SK-N-SH (cell line): ENCODE results near the gene MKX. TPM values are rescaled to one million over a fixed set of nuclear protein-coding genes. Genes with fewer than 3 reads are reported as not detected.
A peak's percentile ranks its signal among the peaks of the same experiment; 100 is the strongest.

Experiments
- CTCF ChIA-PET: fragments of 300-600, 350-600 bp; formaldehyde crosslinking; extraction: SDS; loops from one replicate; lab custom pipeline; 2021; lab: Yijun Ruan, JAX
- POLR2A ChIA-PET: fragments of 350-600 bp; sonication (Branson Sonifier 250); formaldehyde crosslinking; extraction: SDS; loops from one replicate; lab custom pipeline; 2020; ENCODE audit warnings: antibody characterized with exemption, inconsistent platforms; lab: Yijun Ruan, JAX
- DNase-seq: peaks from one replicate; pipeline ENCODE4 v3.0.0; 2012
- H2AFZ ChIP-seq: fragments of 200-600 bp; sonication (generic); 2 replicates; pipeline ENCODE4 v1.8.1; 2016; ENCODE audit warnings: antibody characterized with exemption, mild to moderate bottlenecking, low read depth
- H3F3A ChIP-seq: fragments of 200-600 bp; sonication (generic); replicated peaks from 2 replicates; pipeline ENCODE3; 2016; ENCODE audit warnings: antibody characterized with exemption, mild to moderate bottlenecking; ENCODE audit not compliant: insufficient read depth
- H3K27ac ChIP-seq, 2 experiments: fragments of 200-500 bp in 1 of 2; fragments of 200-600 bp in 1 of 2; sonication (Bioruptor generic) in 1 of 2; sonication (generic), shearing (Covaris generic) in 1 of 2; 2 replicates each; pipeline versions ENCODE4 v1.5.1 to v1.6.1; 2014 to 2016; ENCODE audit warnings: low read depth in 2 of 2, inconsistent platforms in 1 of 2, low read length in 1 of 2, mild to moderate bottlenecking in 1 of 2, mixed read lengths in 1 of 2
- H3K27me3 ChIP-seq: fragments of 200-600 bp; sonication (generic), shearing (Covaris generic); 2 replicates; pipeline ENCODE4 v1.6.1; 2016; ENCODE audit warnings: mixed run types; ENCODE audit not compliant: insufficient read depth
- H3K36me3 ChIP-seq, 2 experiments: fragments of 200-500 bp in 1 of 2; fragments of 200-600 bp in 1 of 2; sonication (Bioruptor generic) in 1 of 2; sonication (generic) in 1 of 2; replicated peaks in 1 of 2; 2 replicates each; pipeline versions ENCODE3 to v1.5.1; 2014 to 2016; ENCODE audit warnings: low read length in 1 of 2, mild to moderate bottlenecking in 1 of 2; ENCODE audit not compliant: insufficient read depth in 2 of 2, control insufficient read depth in 1 of 2
- H3K4me1 ChIP-seq, 2 experiments: fragments of 200-500 bp in 1 of 2; fragments of 200-600 bp in 1 of 2; sonication (Bioruptor generic) in 1 of 2; sonication (generic), shearing (Covaris generic) in 1 of 2; 2 replicates each; pipeline versions ENCODE4 v1.5.1 to v1.6.1; 2014 to 2016; ENCODE audit warnings: low read depth in 1 of 2, low read length in 1 of 2, mixed run types in 1 of 2; ENCODE audit not compliant: insufficient read depth in 2 of 2, control insufficient read depth in 1 of 2
- H3K4me2 ChIP-seq: fragments of 200-600 bp; sonication (generic), shearing (Covaris generic); 2 replicates; pipeline ENCODE4 v1.6.1; 2017; ENCODE audit warnings: mixed run types
- H3K4me3 ChIP-seq, 2 experiments: fragments of 200-500 bp in 1 of 2; fragments of 200-600 bp in 1 of 2; sonication (Bioruptor generic) in 1 of 2; sonication (generic), shearing (Covaris generic) in 1 of 2; 2 replicates each; pipeline versions ENCODE4 v1.5.1 to v1.8.1; 2014 to 2016; ENCODE audit warnings: low read depth in 2 of 2, inconsistent platforms in 1 of 2, low read length in 1 of 2, mild to moderate bottlenecking in 1 of 2, mixed read lengths in 1 of 2, moderate library complexity in 1 of 2
- H3K79me2 ChIP-seq: fragments of 200-600 bp; sonication (generic); 2 replicates; pipeline ENCODE4 v1.8.1; 2017; ENCODE audit warnings: mild to moderate bottlenecking; ENCODE audit not compliant: insufficient read depth
- H3K9ac ChIP-seq: fragments of 200-600 bp; sonication (generic); 2 replicates; pipeline ENCODE4 v1.6.1; 2017; ENCODE audit warnings: mixed run types
- H3K9me2 ChIP-seq: fragments of 200-600 bp; sonication (generic); 2 replicates; pipeline ENCODE4 v1.6.1; 2017; ENCODE audit warnings: mixed run types
- H3K9me3 ChIP-seq: fragments of 200-600 bp; sonication (generic); 2 replicates; pipeline ENCODE4 v1.6.1; 2017; ENCODE audit warnings: mixed run types, mild to moderate bottlenecking, moderate library complexity
- H4K20me1 ChIP-seq: fragments of 200-600 bp; sonication (generic); 2 replicates; pipeline ENCODE4 v1.6.1; 2017; ENCODE audit warnings: mild to moderate bottlenecking, mixed run types; ENCODE audit not compliant: insufficient read depth
- CHD2 ChIP-seq: fragments of 150-350 bp; IDR thresholded peaks from 2 replicates; pipeline ENCODE4 v1.6.1; 2018; ENCODE audit warnings: low read length; ENCODE audit not compliant: partially characterized antibody
- CTCF ChIP-seq: fragments of 200-600 bp; sonication (generic); IDR thresholded peaks from 2 replicates; pipeline ENCODE4 v1.6.1; 2017; ENCODE audit warnings: antibody characterized with exemption, mild to moderate bottlenecking, moderate library complexity
- FOSL2 ChIP-seq: IDR thresholded peaks from 2 replicates; pipeline ENCODE4 v1.4.0; 2012; ENCODE audit warnings: low read depth, mild to moderate bottlenecking, moderate library complexity, borderline replicate concordance
- FOXM1 ChIP-seq: IDR thresholded peaks from 2 replicates; pipeline ENCODE4 v1.4.0; 2012; ENCODE audit warnings: low read depth, mild to moderate bottlenecking
- IRF3 ChIP-seq: fragments of 150-350 bp; IDR thresholded peaks from 2 replicates; pipeline ENCODE4 v1.6.1; 2016; ENCODE audit warnings: mild to moderate bottlenecking, low read depth, low read length
- JUND ChIP-seq: IDR thresholded peaks from 2 replicates; pipeline ENCODE4 v1.4.0; 2012
- MAX ChIP-seq: IDR thresholded peaks from 2 replicates; pipeline ENCODE4 v1.4.0; 2012; ENCODE audit warnings: low read depth
- MEF2A ChIP-seq: IDR thresholded peaks from 2 replicates; pipeline ENCODE4 v1.4.0; 2012; ENCODE audit warnings: low read depth, borderline replicate concordance
- MXI1 ChIP-seq: IDR thresholded peaks from 2 replicates; pipeline ENCODE4 v1.6.1; 2012; ENCODE audit warnings: mild to moderate bottlenecking, low read depth, low read length, improper control_type of control experiment
- PBX3 ChIP-seq: IDR thresholded peaks from 2 replicates; pipeline ENCODE4; 2012
- RAD21 ChIP-seq: IDR thresholded peaks from 2 replicates; pipeline ENCODE4 v1.6.1; 2012; ENCODE audit warnings: mild to moderate bottlenecking, low read length
- RCOR1 ChIP-seq: fragments of 150-350 bp; IDR thresholded peaks from 2 replicates; pipeline ENCODE4 v1.6.1; 2017; ENCODE audit warnings: antibody characterized with exemption, low read length
- REST ChIP-seq: IDR thresholded peaks from 2 replicates; pipeline ENCODE4 v1.6.1; 2012; ENCODE audit warnings: mild to moderate bottlenecking, low read depth, low read length, moderate library complexity
- RXRA ChIP-seq: IDR thresholded peaks from 2 replicates; pipeline ENCODE4 v1.4.0; 2012; ENCODE audit warnings: low read depth, mild to moderate bottlenecking, borderline replicate concordance
- SIN3A ChIP-seq: IDR thresholded peaks from 2 replicates; pipeline ENCODE4 v1.6.1; 2012; ENCODE audit warnings: low read depth, mild to moderate bottlenecking, low read length, moderate library complexity, borderline replicate concordance
- SMC3 ChIP-seq: IDR thresholded peaks from 2 replicates; pipeline ENCODE4 v1.6.1; 2012; ENCODE audit warnings: low read depth, low read length, improper control_type of control experiment
- TCF12 ChIP-seq: IDR thresholded peaks from 2 replicates; pipeline ENCODE4 v1.4.0; 2012
- TEAD4 ChIP-seq: IDR thresholded peaks from 2 replicates; pipeline ENCODE4 v1.4.0; 2012; ENCODE audit warnings: mild to moderate bottlenecking, borderline replicate concordance; ENCODE audit not compliant: insufficient read depth
- WGBS: methylation state at CpG from one replicate; pipeline ENCODE4 v1.1.6; 2017; ENCODE audit warnings: low lambda C conversion rate; 5-methylcytosine and 5-hydroxymethylcytosine counted together
- polyA plus RNA-seq, 3 experiments: library from polyadenylated mRNA; depleted of rRNA; stranded (reverse); fragments of >200 nt; gene quantifications; 2 replicates each; pipeline ENCODE4 v1.2.3, GENCODE V29; 2012

MKX gene
- polyA plus RNA-seq, 1 of the 3 experiments (the other 2 are of a cell fraction), result not detected

GRCh38 chr10:27783660-27784059, 38.0 kb upstream of the MKX start:
- Histone ChIP-seq H2AFZ (no peak overlapping the region), H4K20me1 (no peaks in the 10 kb centered on the region), H3K4me3 (no peak overlapping the region), H3K4me1 (no peaks in the 10 kb centered on the region), H3F3A (no peaks in the 10 kb centered on the region), H3K79me2 (no peaks in the 10 kb centered on the region), H3K4me2 (no peak overlapping the region), H3K27me3 (peaks cover 7% of the 10 kb centered on the region; the same call in 1 of the 2 replicates), H3K36me3 (no peaks in the 10 kb centered on the region), H3K9me2 (no peaks in the 10 kb centered on the region)
- POLR2A ChIA-PET, result no interaction called here
- no peak for DNase-seq
- WGBS, result 0% methylated on average over 1 of the region's 1 CpG
- TF ChIP-seq CTCF (peak; percentile 21; the same call in 1 of the 2 replicates), TCF12 (no peak)
- TF ChIP-seq, all 33 proteins: peak for 1
- no peak overlapping the region for H3K27ac ChIP-seq
- H3K9me3 ChIP-seq, result no peaks in the 10 kb centered on the region
- H3K9ac ChIP-seq, result no peak overlapping the region
- CTCF ChIA-PET, result no interaction called here

GRCh38 chr10:27779462-27780015, 33.9 kb upstream of the MKX start:
- H3K27me3 ChIP-seq, result no peaks in the 10 kb centered on the region
- H3F3A ChIP-seq, result no peaks in the 10 kb centered on the region
- no peaks in the 10 kb centered on the region for H3K9me3 ChIP-seq
- H3K27ac ChIP-seq, result no peak overlapping the region
- POLR2A ChIA-PET, result no interaction called here
- no peaks in the 10 kb centered on the region for H3K79me2 ChIP-seq
- H3K9ac ChIP-seq, result no peak overlapping the region
- CTCF ChIA-PET, result no interaction called here
- H3K9me2 ChIP-seq, result no peaks in the 10 kb centered on the region
- 4% methylated on average over 9 of the region's 9 CpGs for WGBS
- H3K4me1 ChIP-seq, result no peaks in the 10 kb centered on the region
- DNase-seq, result no peak
- H3K4me2 ChIP-seq, result no peak overlapping the region
- H3K36me3 ChIP-seq, result no peaks in the 10 kb centered on the region
- H4K20me1 ChIP-seq, result no peaks in the 10 kb centered on the region
- H3K4me3 ChIP-seq, result no peak overlapping the region
- no peak overlapping the region for H2AFZ ChIP-seq
- TF ChIP-seq TEAD4, result no peak
- no peak for TF ChIP-seq JUND
- no peak for TF ChIP-seq SMC3
- no peak for TF ChIP-seq MEF2A
- no peak for TF ChIP-seq IRF3
- TF ChIP-seq CHD2, result no peak
- TF ChIP-seq RAD21, result no peak
- TF ChIP-seq RCOR1, result no peak
- no peak for TF ChIP-seq FOXM1
- TF ChIP-seq RXRA, result no peak
- no peak for TF ChIP-seq FOSL2
- no peak for TF ChIP-seq MAX
- TF ChIP-seq CTCF, result no peak
- TF ChIP-seq SIN3A, result no peak
- TF ChIP-seq MXI1, result no peak
- no peak for TF ChIP-seq PBX3
- no peak for TF ChIP-seq REST
